HuH-7.5 (cell line): ENCODE measurements around the gene ENO1.
A peak's percentile ranks its signal among the peaks of the same experiment; 100 is the strongest.
"Not testable (repeated sequence)": the region's sequence is repeated elsewhere in the genome, so short reads cannot be mapped to it uniquely, and the experiment has no call there.

Source experiments
- DNase-seq: peaks from one replicate; pipeline ENCODE4 v3.0.0; 2011; ENCODE audit warnings: low spot score

Gene ENO1

DNA sequence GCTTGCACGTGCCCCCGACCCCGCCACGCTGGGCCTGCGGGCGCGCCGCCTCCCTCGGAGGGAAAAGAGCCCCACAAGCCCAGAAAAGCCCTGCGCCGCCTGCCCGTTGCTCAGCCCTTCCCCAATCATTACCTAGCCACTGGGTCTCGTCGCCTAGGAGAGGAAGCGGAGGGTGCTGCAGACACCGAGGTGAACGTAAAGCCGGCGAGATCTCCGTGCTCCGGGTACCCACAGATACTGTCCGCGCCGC is at the start of gene ENO1:
ENO1 (minus strand) TSS at position 239 of the 250 bp plus-strand sequence. CDS start 3,778 bp downstream, outside the sequence.
- DNase-seq: no peak

GRCh38 chr1:8926707-8927694 is 48.5 kb upstream of the ENO1 start:
- no peak for DNase-seq

DNA sequence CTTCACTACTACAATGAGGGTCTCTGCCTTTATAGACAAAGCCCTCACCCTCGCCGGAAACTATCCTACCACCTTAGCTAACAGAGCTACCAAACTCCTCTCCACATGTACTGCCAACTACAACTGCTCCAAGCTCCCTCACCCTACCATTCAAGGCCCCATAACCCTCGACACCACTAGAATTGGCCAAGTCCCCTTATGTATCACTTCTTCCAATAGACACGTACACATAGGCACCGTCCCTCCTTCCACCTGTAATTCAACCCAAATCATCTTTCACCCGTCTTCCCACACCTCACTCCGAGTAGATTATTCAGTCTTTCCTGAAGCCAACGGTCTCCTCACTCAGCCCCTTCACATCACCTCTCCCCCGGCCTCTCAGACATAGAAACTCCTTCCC is 47.5 kb upstream of the ENO1 start:
- no peak for DNase-seq

DNA sequence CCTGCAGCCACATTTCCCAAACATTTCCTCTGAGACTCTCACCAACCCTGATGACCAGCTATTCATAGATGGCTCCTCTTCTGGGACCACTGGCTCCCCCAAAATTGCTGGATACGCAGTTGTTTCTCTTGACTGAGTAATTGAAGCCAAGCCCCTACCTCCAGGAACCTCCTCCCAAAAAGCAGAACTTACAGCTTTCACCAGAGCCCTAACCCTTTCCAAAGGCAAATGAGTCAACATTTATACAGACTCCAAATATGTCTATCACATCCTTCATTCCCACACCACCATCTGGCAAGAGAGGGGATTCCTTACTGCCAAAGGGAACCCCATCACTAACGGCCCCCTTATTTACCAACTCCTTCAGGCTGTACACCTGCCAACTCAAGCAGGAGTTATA is 46.9 kb upstream of the ENO1 start:
- DNase-seq: no peak

- no peak for DNase-seq
These were observed 44.5 kb upstream of the ENO1 start for GRCh38 chr1:8922962-8923361.

DNA sequence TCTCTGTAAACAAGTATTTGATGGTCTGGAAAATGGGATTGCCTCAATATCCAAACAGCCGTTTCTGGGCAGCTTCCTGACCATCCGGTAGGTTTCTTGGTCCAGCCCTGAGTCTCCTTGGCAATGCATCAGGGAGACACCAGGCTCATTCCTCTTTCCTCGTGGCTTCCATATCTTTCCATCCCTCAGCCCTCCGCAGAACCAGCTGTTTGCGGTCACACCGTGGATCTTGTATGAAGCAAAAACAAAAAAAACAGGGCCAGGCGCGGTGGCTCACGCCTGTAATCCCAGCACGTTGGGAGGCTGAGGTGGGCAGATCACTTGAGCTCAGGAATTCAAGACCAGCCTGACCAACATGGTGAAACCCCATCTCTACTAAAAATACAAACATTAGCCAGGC is 39.0 kb upstream of the ENO1 start:
- DNase-seq: not testable (repeated sequence)

DNA sequence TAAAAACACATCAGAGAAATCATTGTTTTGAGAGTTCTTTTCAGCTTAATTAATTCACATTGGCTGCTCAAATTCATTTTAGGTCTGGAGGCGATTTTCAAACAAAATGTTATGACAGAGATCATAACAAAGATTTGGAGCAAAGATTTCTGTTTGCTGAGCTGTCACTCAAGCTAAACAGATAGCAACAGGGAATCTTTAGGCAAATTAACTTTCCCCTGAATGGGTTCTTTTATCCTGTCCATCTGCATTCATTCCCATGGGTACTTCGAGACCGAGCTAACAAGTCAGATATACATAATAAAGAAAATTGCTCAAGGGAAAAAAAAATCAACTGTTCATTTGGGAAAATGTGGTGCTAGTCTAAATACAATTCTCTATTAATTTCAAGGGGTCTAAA is 37.0 kb upstream of the ENO1 start:
- DNase-seq: no peak

DNA sequence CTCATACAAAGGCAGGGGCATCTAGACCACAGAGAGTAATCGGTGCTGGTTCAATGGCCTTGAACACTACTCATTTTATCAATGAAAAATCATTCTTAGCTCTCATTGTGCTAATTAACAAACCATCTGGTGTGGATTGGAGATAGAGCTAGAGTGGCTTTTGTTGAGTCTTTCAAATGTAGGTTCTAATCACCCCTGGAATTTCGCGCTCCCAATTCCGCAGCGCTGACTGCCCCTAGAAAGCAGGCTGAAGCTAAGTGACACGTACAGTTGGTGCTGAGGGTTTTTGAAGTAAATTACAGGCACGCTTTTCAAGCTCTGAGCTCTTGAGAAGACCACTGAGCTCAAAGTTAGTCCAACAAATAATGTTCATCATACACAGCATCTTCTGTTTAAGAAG is 36.0 kb upstream of the ENO1 start:
- no peak for DNase-seq

GRCh38 chr1:8913457-8913856 is 35.0 kb upstream of the ENO1 start:
- DNase-seq: peak; percentile 54

GRCh38 chr1:8911416-8912309 is 33.2 kb upstream of the ENO1 start:
- DNase-seq: no peak

- no peak for DNase-seq
These were observed 32.4 kb upstream of the ENO1 start for GRCh38 chr1:8910914-8911313.

DNA sequence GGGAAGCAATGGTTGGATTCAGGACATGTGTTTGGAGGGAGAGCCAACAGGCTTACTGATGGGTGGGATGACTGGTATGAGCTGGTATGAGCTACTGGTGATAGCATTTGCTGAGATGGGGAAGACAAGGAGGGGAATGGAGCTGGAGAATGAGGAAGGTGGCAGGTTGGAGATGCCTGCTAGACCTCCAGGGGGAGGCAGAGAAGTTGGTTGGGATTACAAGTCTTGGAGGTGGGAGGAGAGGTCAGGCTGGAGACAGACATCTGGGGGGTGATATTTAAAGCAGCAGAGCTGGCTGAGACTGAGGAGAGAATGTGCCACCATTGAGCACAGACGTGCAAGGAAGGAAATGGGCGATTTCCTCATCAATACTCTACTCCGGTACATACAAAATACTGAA is 31.8 kb upstream of the ENO1 start:
- DNase-seq: no peak

- DNase-seq: no peak
These were observed 30.1 kb upstream of the ENO1 start for GRCh38 chr1:8908388-8909151.

- no peak for DNase-seq
These were observed 27.2 kb upstream of the ENO1 start for GRCh38 chr1:8905582-8906191.

DNA sequence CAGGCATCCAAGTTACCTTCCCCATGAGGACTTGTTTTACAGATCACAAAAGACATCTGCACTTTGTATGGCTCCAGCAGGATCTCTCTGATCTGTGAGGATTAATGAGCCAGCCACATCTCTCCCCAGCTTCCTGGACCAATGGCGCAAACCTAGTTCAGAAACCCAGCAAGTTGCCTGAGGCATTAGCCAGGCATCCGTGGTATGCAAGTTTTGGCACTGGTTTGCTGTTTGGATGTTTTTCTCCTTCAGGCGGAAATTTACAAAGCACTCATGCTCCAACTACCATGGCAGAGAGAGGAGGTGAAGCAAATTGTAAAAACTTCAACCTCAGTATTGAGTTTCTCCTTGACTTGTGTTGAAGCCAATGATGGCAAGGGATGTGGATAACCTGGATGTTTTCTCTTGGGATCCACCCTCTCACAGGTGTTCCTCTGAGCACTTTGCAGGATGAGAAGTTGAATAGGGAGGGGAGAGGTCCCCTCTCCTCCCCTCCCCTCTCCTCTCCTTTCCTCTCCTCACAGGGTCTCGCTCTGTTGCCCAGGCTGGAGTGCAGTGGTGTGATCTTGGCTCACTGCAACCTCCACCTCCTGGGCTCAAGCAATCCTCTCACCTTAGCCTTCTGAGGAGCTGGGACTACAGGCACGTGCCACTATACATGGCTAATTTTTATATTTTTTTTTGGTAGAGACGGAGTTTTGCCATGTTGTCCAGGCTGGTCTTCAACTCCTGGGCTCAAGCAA is 25.6 kb upstream of the ENO1 start:
- no peak for DNase-seq

GRCh38 chr1:8903410-8903809 is 24.9 kb upstream of the ENO1 start:
- no peak for DNase-seq

GRCh38 chr1:8902765-8903164 is 24.3 kb upstream of the ENO1 start:
- DNase-seq: no peak

GRCh38 chr1:8900684-8901083 is 22.2 kb upstream of the ENO1 start:
- not testable (repeated sequence) for DNase-seq

GRCh38 chr1:8899046-8899445 is 20.6 kb upstream of the ENO1 start:
- DNase-seq: no peak

- DNase-seq: not testable (repeated sequence)
These were observed 19.9 kb upstream of the ENO1 start for GRCh38 chr1:8898418-8898817.

DNA sequence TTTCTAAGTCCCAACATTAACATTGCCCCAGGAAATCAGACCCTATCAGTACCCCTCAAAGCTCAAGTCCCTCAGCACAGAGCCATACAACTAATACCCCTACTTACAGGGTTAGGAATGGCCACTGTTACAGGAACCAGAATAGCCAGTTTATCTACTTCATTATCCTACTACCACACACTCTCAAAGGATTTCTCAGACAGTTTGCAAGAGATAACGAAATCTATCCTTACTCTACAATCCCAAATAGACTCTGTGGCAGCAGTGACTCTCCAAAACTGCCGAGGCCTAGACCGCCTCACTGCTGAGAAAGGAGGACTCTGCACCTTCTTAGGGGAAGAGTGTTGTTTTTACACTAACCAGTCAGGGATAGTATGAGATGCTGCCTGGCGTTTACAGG is 19.0 kb upstream of the ENO1 start:
- DNase-seq: not testable (repeated sequence)
